ACHN (cell line): ENCODE measurements around the gene ARIH1.

Source experiments
- DNase-seq: peaks from one replicate; pipeline ENCODE4 v3.0.0-alpha.2; 2015
- in situ Hi-C: cut with HindIII; loops from 2 replicates; pipeline ENCODE4 v1.10.0; 2017; ENCODE audit warnings: low sequenced_read_pairs, low pct_ligation_motif_present, low pct_unique_long_range_greater_than_20kb

Gene ARIH1

DNA sequence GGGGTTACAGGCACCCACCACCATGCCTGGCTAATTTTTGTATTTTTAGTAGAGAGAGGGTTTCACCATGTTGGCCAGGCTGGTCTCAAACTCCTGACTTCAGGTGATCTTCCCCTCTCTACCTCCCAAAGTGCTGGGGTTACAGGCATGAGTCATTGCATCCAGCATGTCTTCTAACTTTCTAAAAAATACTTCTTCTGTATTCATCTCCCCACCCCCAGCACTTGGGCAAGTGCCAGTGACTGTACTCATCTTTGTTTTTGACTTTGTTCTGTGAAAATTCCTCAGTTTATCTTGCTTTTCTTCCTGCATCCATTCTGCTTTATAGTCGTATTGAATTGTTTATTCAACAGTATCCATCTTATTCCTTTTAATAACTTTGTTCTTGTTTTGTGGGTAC is 47.6 kb downstream of the ARIH1 start:
- in situ Hi-C loops, result no loop called here
- no peak for DNase-seq

DNA sequence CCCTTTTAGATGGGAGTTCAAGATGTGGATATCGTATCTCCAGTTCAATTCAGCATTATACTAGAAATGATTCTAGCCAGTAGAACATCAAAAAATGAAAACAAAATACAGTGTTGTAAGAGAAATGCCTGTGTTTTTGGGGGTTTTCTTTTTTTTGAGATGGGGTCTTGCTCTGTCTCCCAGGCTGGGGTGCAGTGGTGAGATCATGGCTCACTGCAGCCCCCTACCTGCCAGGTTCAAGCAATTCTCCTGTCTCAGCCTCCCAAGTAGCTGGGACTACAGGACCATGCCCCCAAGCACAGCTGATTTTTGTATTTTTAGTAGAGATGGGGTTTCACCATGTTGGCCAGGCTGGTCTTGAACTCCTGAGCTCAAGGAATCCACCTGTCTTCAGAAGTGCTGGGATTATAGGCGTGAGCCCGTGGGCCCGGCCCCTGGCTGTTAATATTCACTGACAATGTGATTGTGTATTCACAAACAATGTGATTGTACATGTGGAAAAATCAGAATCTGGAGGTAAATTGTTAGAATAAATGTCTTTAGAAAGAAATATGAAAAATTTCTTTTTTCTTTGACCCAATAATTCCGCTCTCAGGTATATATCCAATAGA is 59.0 kb downstream of the ARIH1 start:
- DNase-seq, result peak; percentile 21
- in situ Hi-C loops, result no loop called here

DNA sequence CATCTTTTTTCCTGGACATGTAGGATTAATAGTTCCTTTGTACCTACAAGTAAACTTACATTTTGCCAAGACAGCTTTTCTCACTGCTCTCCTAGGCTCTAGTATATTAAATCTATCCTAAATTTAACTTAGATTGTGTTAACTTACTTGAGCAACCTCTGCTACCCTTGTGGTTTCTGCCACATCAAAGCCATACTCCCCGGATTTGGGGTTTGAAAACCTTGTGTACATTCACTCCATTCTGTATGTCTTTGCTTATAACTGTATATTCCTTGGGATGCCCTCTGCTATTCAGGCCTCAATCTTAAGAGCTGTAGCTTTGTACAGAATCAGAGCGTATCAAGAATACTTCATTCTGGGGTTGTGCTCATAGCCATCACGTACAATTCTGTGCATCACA is 60.4 kb downstream of the ARIH1 start:
- in situ Hi-C loops, result no loop called here
- DNase-seq, result no peak

DNA sequence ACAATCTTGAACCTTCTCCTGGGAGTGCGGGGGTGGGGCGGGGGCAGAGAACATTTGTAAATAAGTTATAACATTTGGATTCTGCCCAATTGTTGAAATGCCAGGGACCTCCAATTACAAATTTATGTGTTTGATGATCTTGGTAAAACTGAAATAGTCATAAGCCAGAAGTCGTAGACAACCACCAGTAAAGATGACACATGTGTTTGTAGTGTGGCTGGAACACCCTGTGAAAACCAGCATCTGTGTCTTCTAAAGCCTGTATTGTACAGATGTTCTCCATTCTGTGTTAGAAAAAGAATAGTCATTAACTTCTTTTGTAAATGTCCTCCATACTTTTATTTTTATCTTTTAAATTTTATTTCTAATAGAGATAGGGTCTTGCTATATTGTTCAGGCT is 61.8 kb downstream of the ARIH1 start:
- in situ Hi-C loops, result no loop called here

DNA sequence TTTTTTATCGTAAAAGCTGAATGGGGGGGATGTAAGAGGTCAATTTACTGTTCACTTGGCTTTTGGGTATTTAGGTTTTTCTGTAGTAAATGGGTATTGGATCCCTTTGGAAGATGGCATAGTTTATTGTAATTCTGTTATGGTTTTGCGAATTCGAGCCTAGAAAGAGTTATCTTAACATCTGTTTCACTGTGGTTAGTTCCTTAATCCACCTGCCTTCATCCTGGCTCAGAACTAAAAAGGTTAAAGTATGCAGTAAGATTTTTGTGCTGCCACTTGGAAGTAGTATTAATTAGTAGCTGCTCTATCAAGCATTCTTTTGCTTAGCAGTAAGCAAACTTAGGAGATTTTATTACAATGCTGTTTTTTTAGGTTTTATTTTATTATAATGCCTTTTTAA is 62.4 kb downstream of the ARIH1 start:
- in situ Hi-C loops, result no loop called here
- DNase-seq, result no peak

More for the DNA sequence above, 61.8 kb downstream of the ARIH1 start:
- DNase-seq, result no peak

DNA sequence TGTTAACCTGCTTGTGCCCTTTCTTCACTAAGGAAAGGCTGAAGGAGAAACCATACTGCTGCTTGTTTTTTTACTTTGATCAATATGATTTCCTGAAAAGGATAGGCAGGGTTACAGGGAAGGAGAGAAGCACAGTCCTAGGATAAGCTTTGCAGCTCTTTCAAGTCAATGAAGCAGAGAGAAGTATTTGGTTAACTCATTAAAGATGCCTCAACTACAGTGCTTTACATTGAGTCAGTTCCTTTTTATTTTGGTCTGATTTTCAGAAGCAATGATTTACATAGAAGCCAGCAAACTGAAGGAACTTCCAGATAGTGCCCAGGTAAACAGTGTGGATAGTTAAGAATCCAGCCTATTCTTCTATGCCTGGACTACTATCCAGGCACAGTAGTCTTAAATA is 64.8 kb downstream of the ARIH1 start:
- peak; percentile 46 for DNase-seq
- in situ Hi-C loops, result no loop called here

DNA sequence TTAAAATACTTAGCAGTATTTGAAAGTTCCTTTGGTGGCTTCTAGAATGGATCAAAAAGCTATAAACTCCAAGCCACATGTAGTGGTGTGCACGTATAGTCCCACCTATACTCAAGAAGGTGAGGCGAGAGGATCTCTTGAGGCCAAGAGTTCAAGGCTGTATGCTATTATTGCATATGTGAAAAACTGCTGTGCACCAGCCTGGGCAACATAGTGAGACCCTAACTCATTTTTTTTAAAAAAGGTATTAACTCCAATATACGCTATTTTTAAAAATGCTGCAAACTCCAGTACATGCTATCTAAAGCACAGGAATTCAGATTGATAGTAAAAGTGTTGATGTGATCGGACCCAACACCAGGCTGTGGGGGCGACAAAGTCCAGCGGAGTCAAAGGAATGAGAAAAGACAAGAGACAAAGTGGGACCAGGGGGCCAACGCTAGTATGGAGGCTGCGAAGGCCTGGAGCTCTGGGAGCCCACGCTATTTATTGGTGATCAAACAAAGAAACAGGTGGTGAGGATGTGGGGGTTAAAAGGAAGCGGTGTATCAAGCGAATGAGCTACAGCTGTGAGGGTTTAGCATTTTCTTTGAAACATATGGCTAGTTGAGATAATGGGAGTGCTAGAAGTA is 66.6 kb downstream of the ARIH1 start:
- in situ Hi-C loops, result no loop called here
- DNase-seq, result no peak

DNA sequence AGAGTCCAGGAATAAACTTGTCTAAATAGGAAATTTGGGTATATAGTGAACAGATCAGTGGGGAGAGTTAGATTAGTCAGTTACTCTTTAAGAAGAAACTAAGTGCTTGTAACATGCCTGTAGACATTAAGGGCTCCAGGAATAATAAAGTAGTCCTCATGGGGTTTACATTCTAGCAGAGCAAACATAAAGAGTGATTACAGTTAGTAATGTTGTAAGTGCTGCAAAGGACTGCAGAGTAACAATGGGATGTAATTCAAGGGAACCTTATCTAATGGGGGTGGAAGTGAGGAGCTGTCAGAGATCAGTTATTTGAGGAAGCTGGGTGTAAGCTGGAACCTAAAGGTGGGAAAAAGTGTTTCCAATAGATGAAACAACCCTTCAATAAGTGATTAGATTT is 67.5 kb downstream of the ARIH1 start:
- DNase-seq, result no peak
- in situ Hi-C loops, result no loop called here

DNA sequence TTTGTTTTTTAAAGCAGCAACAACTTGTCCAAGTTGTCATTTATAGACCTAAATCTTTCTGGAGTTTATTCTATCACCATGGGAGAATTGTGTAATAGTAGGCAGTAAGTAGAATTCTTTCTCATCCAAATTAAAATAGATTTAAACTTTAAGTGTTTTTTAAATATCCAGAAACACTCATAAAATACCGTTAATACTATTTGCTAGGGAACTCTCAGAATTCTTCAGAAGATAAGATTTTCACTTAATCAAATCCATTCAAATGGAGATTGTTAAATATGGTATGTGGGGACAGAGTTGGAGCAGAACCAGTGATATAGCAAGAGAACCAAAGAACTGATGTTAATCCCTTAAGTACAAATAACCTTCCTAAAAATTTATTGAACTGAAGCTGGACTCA is 71.0 kb downstream of the ARIH1 start:
- in situ Hi-C loops, result no loop called here

DNA sequence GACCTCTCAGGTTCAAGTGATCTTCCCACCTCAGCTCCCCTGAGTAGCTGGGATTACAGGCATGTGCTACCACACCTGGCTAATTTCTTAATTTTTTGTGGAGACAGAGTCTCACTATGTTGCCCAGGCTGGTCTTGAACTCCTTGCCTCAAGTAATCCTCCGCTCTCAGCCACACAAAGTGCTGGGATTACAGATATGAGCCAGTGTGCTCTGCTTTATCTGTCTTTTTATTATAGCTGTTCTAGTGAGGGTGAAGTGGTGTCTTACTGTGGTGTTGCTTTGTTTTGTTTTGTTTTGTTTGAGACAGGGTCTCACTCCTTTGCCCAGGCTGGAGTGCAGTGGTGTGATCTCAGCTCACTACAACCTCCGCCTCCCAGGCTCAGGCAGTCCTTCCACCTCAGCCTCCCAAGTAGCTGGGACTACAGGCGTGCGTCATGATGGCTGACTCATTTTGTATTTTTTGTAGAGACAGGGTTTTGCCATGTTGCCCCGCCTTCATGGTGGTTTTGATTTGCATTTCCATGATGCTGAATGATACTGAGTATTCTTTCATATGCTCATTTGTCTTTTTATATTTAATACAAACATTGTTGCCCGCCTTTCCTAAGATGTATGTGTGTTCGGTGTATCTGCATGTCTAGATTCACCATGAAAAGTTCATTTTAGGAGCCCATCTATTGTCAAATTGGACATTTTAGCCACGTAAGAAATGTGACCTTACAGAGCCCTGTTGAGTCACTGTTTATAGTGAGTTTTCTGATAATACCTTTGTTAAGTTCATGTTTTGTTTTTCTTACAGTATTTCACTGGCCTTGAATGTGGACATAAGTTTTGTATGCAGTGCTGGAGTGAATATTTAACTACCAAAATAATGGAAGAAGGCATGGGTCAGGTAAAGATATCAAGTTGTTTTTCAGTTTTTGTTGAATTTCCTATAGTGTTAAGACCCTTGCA is 80.6 kb downstream of the ARIH1 start:
- in situ Hi-C loops, result no loop called here
- DNase-seq, result no peak

More for the DNA sequence above, 71.0 kb downstream of the ARIH1 start:
- DNase-seq, result no peak

DNA sequence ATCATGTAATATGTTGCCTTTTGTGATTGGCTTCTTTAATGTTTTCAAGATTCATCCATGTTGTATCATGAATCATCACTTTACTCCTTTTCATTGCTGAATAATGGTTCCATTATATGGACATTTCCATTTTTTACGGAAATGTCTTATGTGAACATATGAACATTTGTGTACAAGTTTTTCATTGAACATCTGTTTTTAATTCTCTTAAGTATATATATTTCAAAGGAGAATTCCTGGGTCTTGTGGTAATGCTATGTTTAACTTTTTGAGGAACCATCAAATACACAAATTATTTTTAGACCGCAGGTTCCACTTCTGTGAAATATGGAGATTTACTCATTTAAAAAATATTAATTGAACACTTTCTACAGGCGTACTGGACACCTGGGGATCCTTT is 85.7 kb downstream of the ARIH1 start:
- no peak for DNase-seq
- in situ Hi-C loops, result no loop called here

DNA sequence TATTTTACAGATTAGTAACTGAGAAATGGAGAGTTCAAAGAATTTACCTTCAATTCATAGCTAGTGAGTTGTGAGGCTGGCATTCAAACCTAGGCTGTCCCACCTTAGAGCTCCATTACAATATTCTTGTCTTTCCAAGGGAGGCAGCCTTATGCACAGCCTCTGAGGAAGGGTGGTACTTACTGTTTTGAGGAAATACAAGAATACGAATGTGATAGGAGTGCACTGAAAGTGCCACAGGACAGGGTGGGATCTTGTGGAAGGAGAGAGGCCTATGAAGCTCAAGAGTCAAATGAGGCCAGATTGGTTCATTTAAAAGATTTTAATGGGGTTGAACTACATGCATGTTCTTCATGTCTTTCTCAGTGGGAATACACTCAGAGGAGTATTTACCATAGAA is 86.3 kb downstream of the ARIH1 start:
- DNase-seq, result no peak
- in situ Hi-C loops, result no loop called here

DNA sequence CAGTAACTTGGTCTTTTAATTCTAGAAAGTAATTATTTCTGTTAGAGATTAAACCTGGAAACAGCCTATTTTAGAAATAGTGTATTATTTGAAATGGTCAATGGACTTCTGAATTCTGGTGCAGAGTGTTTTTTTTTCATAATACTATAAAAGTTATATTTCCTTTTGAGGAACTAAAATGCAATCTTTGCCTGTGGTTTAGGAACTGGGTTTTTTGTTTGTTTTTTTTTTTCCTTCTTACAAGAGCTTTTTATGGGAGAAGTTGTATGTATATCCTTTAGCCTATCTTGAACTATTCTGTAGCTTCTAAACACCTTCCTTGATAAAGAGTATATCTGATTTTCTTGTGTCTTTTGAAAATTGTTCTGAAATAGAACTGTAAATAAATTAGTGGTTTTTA is 88.3 kb downstream of the ARIH1 start:
- in situ Hi-C loops, result no loop called here
- no peak for DNase-seq

DNA sequence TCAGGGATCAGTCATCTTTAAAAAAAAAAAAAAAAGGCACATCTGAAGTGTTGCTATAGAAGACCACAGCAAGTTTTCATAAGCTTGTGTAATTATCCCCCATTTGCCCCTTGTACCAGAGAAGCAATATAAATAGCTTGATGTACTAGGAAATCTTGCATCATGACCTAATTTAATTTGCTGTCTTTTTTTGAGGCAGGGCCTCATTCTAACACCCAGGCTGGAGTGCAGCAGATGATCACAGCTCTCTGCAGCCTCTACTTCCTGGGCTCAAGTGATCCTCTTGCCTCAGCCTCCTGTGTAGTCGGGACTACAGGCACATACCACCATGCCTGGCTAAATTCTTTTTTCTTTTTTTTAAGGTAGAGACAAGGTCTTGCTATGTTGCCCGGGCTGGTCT is 88.7 kb downstream of the ARIH1 start:
- no peak for DNase-seq
- in situ Hi-C loops, result no loop called here

DNA sequence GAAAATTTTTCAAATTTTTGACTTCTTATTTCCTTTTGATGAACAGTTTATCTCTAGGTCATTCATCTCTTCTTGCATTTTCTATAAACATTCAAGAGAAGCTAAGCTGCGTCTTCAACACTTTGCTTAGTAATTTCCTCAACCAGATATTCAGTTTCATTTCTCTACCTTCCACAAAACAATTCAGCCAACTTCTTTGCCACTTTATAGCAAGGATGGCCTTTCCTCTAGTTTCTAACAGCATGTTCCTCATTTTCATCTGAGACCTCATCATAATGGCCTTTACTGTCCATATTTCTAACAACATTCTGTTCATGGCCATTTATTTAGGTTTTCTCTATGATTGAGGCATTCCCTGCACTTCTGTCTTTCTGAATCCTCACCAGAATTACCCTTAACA is 90.0 kb downstream of the ARIH1 start:
- DNase-seq, result no peak
- in situ Hi-C loops, result no loop called here

DNA sequence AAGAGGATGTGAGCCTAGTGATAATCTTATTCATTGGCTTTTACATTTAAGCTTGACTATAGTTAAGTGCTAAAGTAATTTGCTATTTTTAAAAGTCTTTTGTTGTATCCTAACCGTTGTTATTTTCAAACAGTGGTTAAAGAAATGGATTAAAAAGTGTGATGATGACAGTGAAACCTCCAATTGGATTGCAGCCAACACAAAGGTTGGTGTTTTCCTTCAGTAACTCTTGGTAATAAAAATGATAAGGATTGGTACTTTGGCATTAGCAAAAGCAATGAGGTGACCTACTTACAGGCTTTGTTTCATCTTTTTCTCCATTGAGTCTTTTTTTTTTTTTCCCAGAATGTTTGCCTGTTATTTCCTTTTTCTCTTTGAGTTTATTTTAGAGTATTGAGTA is 92.8 kb downstream of the ARIH1 start:
- in situ Hi-C loops, result no loop called here
- no peak for DNase-seq

DNA sequence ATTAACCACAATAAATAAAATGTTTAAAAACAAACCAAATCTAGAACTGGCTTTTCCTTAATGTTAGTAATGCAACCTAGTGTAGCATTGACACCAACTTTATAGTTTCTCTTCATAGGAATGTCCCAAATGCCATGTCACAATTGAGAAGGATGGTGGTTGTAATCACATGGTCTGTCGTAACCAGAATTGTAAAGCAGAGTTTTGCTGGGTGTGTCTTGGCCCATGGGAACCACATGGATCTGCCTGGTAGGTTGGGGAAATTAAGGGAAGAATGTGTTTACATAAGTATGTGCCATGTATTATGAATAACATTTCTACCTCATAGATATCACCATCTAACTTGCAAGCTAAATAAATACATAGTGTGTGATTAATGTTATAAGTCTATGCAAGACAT is 95.9 kb downstream of the ARIH1 start:
- in situ Hi-C loops, result no loop called here
- DNase-seq, result no peak

DNA sequence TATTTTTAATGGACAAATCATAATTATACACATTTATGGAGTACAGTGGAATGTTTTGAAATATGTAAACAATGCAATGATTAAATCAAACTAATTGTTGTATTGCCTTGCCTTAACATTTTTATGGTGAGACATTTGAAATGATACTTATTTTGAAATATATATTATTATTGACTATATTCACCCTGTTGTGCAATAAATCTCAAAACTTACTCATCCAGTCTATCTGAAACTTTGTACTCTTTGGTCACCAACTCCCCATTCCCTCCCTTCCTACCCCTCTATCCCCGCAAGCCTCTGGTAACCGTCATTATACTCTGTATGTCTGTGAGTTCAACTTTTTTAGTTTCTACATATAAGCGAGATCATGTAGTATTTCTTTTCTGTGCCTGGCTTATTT is 105.7 kb downstream of the ARIH1 start:
- in situ Hi-C loops, result no loop called here
- no peak for DNase-seq

DNA sequence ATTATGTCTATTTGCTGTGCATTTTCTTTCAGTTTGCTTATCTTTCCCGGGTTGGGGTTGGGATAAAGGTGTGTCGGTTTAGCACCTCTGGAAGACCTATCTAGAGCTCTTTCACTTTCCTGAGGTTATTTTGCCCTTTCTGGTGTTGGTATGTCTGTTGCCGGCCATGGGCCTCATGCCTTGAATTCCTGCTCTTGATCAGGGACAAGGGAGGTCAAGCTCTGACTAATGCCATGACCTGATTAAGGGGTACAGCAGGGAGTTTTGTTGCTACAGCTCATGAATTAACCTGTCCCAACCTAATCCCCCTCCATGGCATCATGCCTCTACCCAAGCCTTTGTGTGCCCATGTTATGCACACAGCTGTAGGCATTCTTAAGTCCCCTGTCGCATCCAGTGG is 109.9 kb downstream of the ARIH1 start:
- no peak for DNase-seq
- in situ Hi-C loops, result no loop called here

DNA sequence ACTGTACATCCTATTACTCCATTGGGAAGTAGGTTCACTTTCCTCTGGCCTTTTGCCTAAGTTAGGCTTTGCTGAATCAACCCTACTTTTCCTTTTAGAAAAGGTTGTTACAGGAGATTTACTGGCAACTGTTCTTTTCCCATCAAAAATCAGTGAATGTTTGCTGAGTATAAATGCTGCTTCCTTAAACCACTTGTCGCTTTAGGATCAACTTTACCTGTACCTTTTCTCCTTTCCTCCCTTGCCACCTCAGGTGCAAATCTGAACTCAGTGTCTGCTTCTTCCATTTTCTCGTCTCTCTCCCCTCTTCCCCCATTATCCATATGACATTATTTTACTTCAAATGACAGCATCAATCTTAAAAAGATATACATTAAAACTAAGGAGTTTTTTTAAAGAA is 110.9 kb downstream of the ARIH1 start:
- in situ Hi-C loops, result no loop called here

More for the DNA sequence above, 110.9 kb downstream of the ARIH1 start:
- no peak for DNase-seq
